H1 (cell line): ENCODE data around the gene MLLT6. TPM values are rescaled to one million over a fixed set of nuclear protein-coding genes. Genes with fewer than 3 reads are reported as not detected.

Experiments used
- ASH2L ChIP-seq: fragments of 200-600, 300-600 bp; sonication (generic); IDR thresholded peaks from one replicate; pipeline ENCODE4 v1.7.1; 2017; ENCODE audit warnings: low read length
- BACH1 ChIP-seq: IDR thresholded peaks from 2 replicates; pipeline ENCODE4 v1.6.1; 2012; ENCODE audit warnings: low read length, improper control_type of control experiment
- CHD7 ChIP-seq: fragments of 300-600 bp; sonication (generic); IDR thresholded peaks from 2 replicates; pipeline ENCODE4 v1.7.1; 2012; ENCODE audit warnings: low read length, moderate library complexity, mild to moderate bottlenecking, inconsistent platforms; ENCODE audit not compliant: insufficient replicate concordance
- CREB1 ChIP-seq: IDR thresholded peaks from 2 replicates; pipeline ENCODE4 v1.6.1; 2012; ENCODE audit warnings: inconsistent platforms
- E2F6 ChIP-seq: IDR thresholded peaks from 2 replicates; pipeline ENCODE4 v1.6.1; 2012; ENCODE audit warnings: inconsistent platforms
- FOSL1 ChIP-seq: IDR thresholded peaks from 2 replicates; pipeline ENCODE4 v1.6.1; 2011; ENCODE audit warnings: mild to moderate bottlenecking, low read depth, low read length, moderate library complexity; ENCODE audit not compliant: insufficient read depth
- HDAC2 ChIP-seq, 2 experiments: fragments of 300-600 bp in 1 of 2; sonication (generic) in 1 of 2; IDR thresholded peaks; 2 replicates each; pipeline ENCODE4 v1.6.1; 2011 to 2012; ENCODE audit warnings: low read depth in 2 of 2, low read length in 2 of 2, mild to moderate bottlenecking in 2 of 2, moderate library complexity in 2 of 2, borderline replicate concordance in 1 of 2, inconsistent platforms in 1 of 2
- HDAC6 ChIP-seq: IDR thresholded peaks from one replicate; pipeline ENCODE4 v1.7.1; 2012; ENCODE audit warnings: low read depth, mild to moderate bottlenecking, inconsistent platforms, low read length, moderate library complexity
- JUN ChIP-seq: IDR thresholded peaks from 2 replicates; pipeline ENCODE4 v1.6.1; 2011; ENCODE audit warnings: low read depth, mild to moderate bottlenecking, improper control_type of control experiment, low read length
- MAFK ChIP-seq: IDR thresholded peaks from 2 replicates; pipeline ENCODE4 v1.6.1; 2012; ENCODE audit warnings: low read depth, mild to moderate bottlenecking, improper control_type of control experiment, low read length
- RAD21 ChIP-seq, 2 experiments: IDR thresholded peaks in 1 of 2; conservative IDR thresholded peaks in 1 of 2; 2 replicates each; pipeline ENCODE4 v1.6.1; 2011; ENCODE audit warnings: low read depth in 2 of 2, low read length in 2 of 2, improper control_type of control experiment in 1 of 2, inconsistent platforms in 1 of 2, mild to moderate bottlenecking in 1 of 2, moderate library complexity in 1 of 2
- SIX5 ChIP-seq: IDR thresholded peaks from 2 replicates; pipeline ENCODE4 v1.6.1; 2011; ENCODE audit warnings: mild to moderate bottlenecking, low read depth, low read length
- polyA plus RNA-seq, 7 experiments: library from polyadenylated mRNA; depleted of rRNA in 3 of 7; stranded (reverse) in 5 of 7; unstranded in 2 of 7; fragments of >200 nt in 5 of 7; fragments of 200-250 nt in 2 of 7; gene quantifications; 1 replicate in 5 of 7; 2 replicates in 1 of 7; 4 replicates in 1 of 7; pipeline versions ENCODE4 v1.2.1 to v1.2.3, GENCODE V29; 2011 to 2013; ENCODE audit warnings: missing spikeins in 2 of 7, mixed read lengths in 2 of 7
- total RNA-seq: library from RNA; stranded (reverse); fragmentation: NEBNext Ultra II Directional; extraction: Animal tissue kit (Norgen Biotek cat#: 25700); gene quantifications from 2 replicates; pipeline ENCODE4 v1.2.1, GENCODE V29; 2021

The MLLT6 gene
- total and polyA plus RNA-seq, 2 of the 8 experiments (the other 6 are each of a cell fraction or from before 2014, with no cell fraction given) = 6.5 to 8.0 TPM

- TF ChIP-seq CHD7 (no peak), RAD21 (IDR thresholded peaks at IDR 0.05 in 1 of 2, conservative IDR thresholded peaks at IDR 0.05 in 1 of 2; ENCODE audit: low read depth in 2 of 2, low read length in 2 of 2) (no peak), HDAC6 (no peak), HDAC2 (IDR thresholded peaks at IDR 0.05; ENCODE audit: borderline replicate concordance in 1 of 2, low read depth in 2 of 2, low read length in 2 of 2) (no peak), BACH1 (no peak), JUN (no peak), SIX5 (no peak), MAFK (no peak), E2F6 (no peak), FOSL1 (no peak), ASH2L (no peak), CREB1 (no peak)
Measured at GRCh38 chr17:38748892-38749222, 43.8 kb downstream of the MLLT6 start (continued).
